A549 (cell line): ENCODE data around the gene SEPTIN10. TPM values are rescaled to one million over a fixed set of nuclear protein-coding genes. Genes with fewer than 3 reads are reported as not detected.

Experiments
- ATAC-seq, 2 experiments: fragments of 200-7000 bp in 1 of 2; fragments of >200 bp in 1 of 2; cut with Nextera tagmentation in 1 of 2; cut with Tn5 transposase in 1 of 2; 3 replicates each; pipeline versions ENCODE4 v1.8.0 to v1.9.1; 2018 to 2020; ENCODE audit warnings: mild to moderate bottlenecking in 1 of 2, moderate library complexity in 1 of 2
- CTCF ChIA-PET: fragments of 300-600 bp; sonication (Branson Sonifier 250); formaldehyde crosslinking; extraction: SDS; loops from one replicate; lab custom pipeline; 2021; ENCODE audit warnings: antibody characterized with exemption, inconsistent platforms; lab: Yijun Ruan, JAX
- POLR2A ChIA-PET: fragments of 350-600 bp; formaldehyde crosslinking; extraction: SDS; loops from one replicate; lab custom pipeline; 2021; ENCODE audit warnings: antibody characterized with exemption, inconsistent platforms; lab: Yijun Ruan, JAX
- DNase-seq, 2 experiments: peaks; one replicate each; pipeline versions ENCODE4 v3.0.0 to v3.0.0-alpha.2; 2011 to 2016; ENCODE audit warnings: low read depth in 1 of 2, low spot score in 1 of 2
- FAIRE-seq: peaks from 2 replicates; lab custom pipeline; 2011; peaks lifted over from hg19 to GRCh38; lab: Jason Lieb, UNC
- H3K27ac ChIP-seq, 2 experiments: fragments of >200 bp; sonication (Bioruptor Twin); formaldehyde crosslinking; 3 replicates each; pipeline ENCODE4 v1.5.1; 2016 to 2017
- H3K4me1 ChIP-seq: fragments of >200 bp; sonication (Bioruptor Twin); formaldehyde crosslinking; 3 replicates; pipeline ENCODE4 v1.6.1; 2016
- H3K4me2 ChIP-seq: fragments of >200 bp; sonication (Bioruptor Twin); formaldehyde crosslinking; 3 replicates; pipeline ENCODE4 v1.6.1; 2016
- H3K4me3 ChIP-seq: fragments of >200 bp; sonication (Bioruptor Twin); formaldehyde crosslinking; 3 replicates; pipeline ENCODE4 v1.5.1; 2016
- H3K9me3 ChIP-seq: fragments of >200 bp; sonication (Bioruptor Twin); formaldehyde crosslinking; 3 replicates; pipeline ENCODE4 v1.6.1; 2016
- ESRRA ChIP-seq: fragments of 150-350 bp; IDR thresholded peaks from 2 replicates; pipeline ENCODE4 v1.6.1; 2014; ENCODE audit warnings: mild to moderate bottlenecking, low read length, borderline replicate concordance
- HDAC2 ChIP-seq: fragments of 200-600 bp; sonication (generic); IDR thresholded peaks from 2 replicates; pipeline ENCODE4 v1.6.1; 2016
- HOXB5 ChIP-seq: fragments of 250-450 bp; sonication (Bioruptor Pico); IDR thresholded peaks from 2 replicates; pipeline ENCODE4 v1.5.0; 2020; ENCODE audit warnings: mild to moderate bottlenecking, moderate library complexity
- KDM1A ChIP-seq: fragments of 200-600 bp; sonication (generic); IDR thresholded peaks from 2 replicates; pipeline ENCODE4 v1.6.1; 2016; ENCODE audit warnings: low read depth, mild to moderate bottlenecking
- KDM5A ChIP-seq: fragments of 200-600 bp; sonication (generic); IDR thresholded peaks from 2 replicates; pipeline ENCODE4 v1.6.1; 2016; ENCODE audit warnings: antibody characterized with exemption, mild to moderate bottlenecking
- NFE2L2 ChIP-seq: fragments of 150-350 bp; conservative IDR thresholded peaks from 2 replicates; pipeline ENCODE4 v1.6.1; 2014; ENCODE audit warnings: low read length
- PHF8 ChIP-seq: fragments of 200-600 bp; sonication (generic); IDR thresholded peaks from 2 replicates; pipeline ENCODE4 v1.6.1; 2016; ENCODE audit warnings: low read depth, mild to moderate bottlenecking, antibody characterized with exemption, moderate library complexity, borderline replicate concordance
- RARB ChIP-seq: fragments of 250-450 bp; sonication (Bioruptor Pico); IDR thresholded peaks from 2 replicates; pipeline ENCODE4 v1.8.0; 2021; ENCODE audit warnings: mild to moderate bottlenecking, moderate library complexity
- RCOR1 ChIP-seq: fragments of 150-350 bp; IDR thresholded peaks from 2 replicates; pipeline ENCODE4 v1.6.1; 2014; ENCODE audit warnings: antibody characterized with exemption, low read length, low read depth
- RFX5 ChIP-seq: fragments of 450-650 bp; IDR thresholded peaks from 2 replicates; pipeline ENCODE4 v1.7.1; 2014; ENCODE audit warnings: antibody characterized with exemption, mild to moderate bottlenecking, moderate library complexity
- RNF2 ChIP-seq: fragments of 200-600 bp; sonication (generic); IDR thresholded peaks from 2 replicates; pipeline ENCODE4 v1.6.1; 2016; ENCODE audit warnings: low read depth, mild to moderate bottlenecking, antibody characterized with exemption, moderate library complexity, borderline replicate concordance
- SMC3 ChIP-seq: fragments of >200 bp; sonication (Bioruptor Twin); formaldehyde crosslinking; IDR thresholded peaks from 3 replicates; pipeline ENCODE4 v1.6.1; 2018; ENCODE audit warnings: inconsistent platforms
- TP53 ChIP-seq: fragments of 250-450 bp; sonication (Bioruptor Pico); IDR thresholded peaks from 2 replicates; pipeline ENCODE4 v1.5.0; 2021; ENCODE audit warnings: mild to moderate bottlenecking, moderate library complexity
- ZC3H11A ChIP-seq: fragments of 450-650 bp; IDR thresholded peaks from 2 replicates; pipeline ENCODE4 v1.6.1; 2014; ENCODE audit warnings: antibody characterized with exemption, mild to moderate bottlenecking
- WGBS: methylation state at CpG from one replicate; pipeline ENCODE4 v1.1.6; 2017; ENCODE audit errors: missing lambda C conversion rate; 5-methylcytosine and 5-hydroxymethylcytosine counted together
- polyA plus RNA-seq, 4 experiments: library from polyadenylated mRNA; depleted of rRNA in 3 of 4; stranded (reverse); fragments of >200 nt; fragmentation: RNase III in 1 of 4; extraction: RNeasy Plus Mini Kit Qiagen cat#74134 plus additional on column Dnase treatment in 1 of 4; gene quantifications; 2 replicates in 3 of 4; 3 replicates in 1 of 4; pipeline ENCODE4 v1.2.3, GENCODE V29; 2011 to 2017
- TF ChIP-seq, protein P1 (sequence below): fragments of 200-600 bp; sonication (generic); IDR thresholded peaks from 2 replicates; pipeline ENCODE4 v1.6.1; 2016; ENCODE audit warnings: antibody characterized with exemption, mild to moderate bottlenecking, moderate library complexity
- TF ChIP-seq, protein P2 (sequence below): fragments of 250-450 bp; sonication (Bioruptor Pico); IDR thresholded peaks from 2 replicates; pipeline ENCODE4 v1.5.0; 2021; ENCODE audit warnings: mild to moderate bottlenecking, moderate library complexity, borderline replicate concordance
- TF ChIP-seq, protein P3 (sequence below): fragments of 450-650 bp; IDR thresholded peaks from 2 replicates; pipeline ENCODE4 v1.6.1; 2014; ENCODE audit warnings: antibody characterized with exemption

SEPTIN10 gene
- polyA plus RNA-seq, 2 of the 4 experiments (the other 2 are of a cell fraction) = 87.6 to 95.0 TPM

DNA sequence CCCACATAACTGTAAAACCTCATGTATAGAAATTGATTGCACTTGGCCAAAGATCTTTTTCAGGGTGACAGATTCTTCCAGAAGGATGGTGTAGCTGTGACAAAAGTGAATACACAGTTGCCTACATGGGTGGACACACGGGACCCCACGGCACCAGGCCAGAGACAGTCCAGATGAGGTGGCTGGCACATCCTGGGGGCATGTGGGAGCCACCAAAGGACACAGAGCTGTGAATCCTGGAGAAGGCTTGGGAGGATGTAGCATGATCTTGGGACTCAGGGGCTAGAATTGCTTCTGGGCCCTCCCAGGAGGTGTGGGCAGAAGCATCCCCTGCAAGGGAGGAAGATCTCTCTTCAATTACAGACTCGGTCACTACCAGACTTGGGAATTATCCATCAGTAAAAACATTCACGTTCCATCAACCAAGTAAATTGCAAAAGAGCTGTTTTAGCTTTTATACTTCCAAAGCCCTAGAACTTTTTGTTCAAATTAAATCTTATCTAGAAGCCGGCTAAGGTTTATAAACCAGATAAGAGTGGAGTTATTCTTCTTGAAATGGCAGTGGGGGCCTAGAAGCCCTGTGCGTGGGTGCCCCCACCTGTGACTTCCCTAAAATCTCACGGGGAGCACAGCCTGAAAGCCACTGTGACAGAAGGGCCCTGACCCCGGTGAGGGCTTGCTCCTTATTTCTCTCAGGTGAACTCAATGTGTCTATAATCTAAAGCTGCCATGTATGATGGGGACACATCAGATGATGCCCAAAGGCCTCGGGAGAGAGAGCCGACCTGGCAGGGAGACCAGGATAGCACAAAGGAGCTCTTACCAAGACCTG is 81.7 kb downstream of the SEPTIN10 start:
- WGBS = 85% methylated on average over 10 of the region's 10 CpGs
- CTCF ChIA-PET = interaction anchor here (1.1 to 5.1 kb wide), 6 partner anchors 9 to 404 kb away, joined by 3 to 45 read pairs (median 6); no protein-coding TSS in a partner anchor

DNA sequence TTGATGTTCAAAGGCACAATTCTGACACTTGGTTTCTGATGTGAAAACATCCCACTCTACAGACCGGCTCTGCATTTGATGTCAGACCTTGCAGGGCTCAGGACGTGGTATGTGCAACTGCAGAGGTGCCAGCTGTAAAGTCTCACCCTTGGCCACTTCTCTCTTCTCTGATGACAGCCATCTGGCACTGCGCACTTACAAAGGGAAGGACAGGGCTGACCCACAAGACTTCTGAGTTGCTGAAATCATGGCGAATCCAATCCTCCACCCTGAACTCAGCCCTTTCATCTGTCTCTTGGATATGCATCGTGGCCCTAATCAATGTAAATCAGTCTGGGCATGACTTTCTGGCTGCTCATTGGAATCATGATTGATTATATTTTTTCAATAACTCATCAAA is 82.5 kb downstream of the SEPTIN10 start:
- Histone ChIP-seq H3K4me1 (no peaks in the 10 kb centered on the region), H3K4me2 (no peak overlapping the region), H3K9me3 (no peaks in the 10 kb centered on the region), H3K4me3 (no peak overlapping the region), H3K27ac (no peak overlapping the region)
- ChIA-PET CTCF (interaction anchor here (1.1 to 5.1 kb wide), 5 partner anchors 8 to 205 kb away, joined by 4 to 45 read pairs (median 6); no protein-coding TSS in a partner anchor), POLR2A (no interaction called here)
- 83% methylated on average over 5 of the region's 5 CpGs for WGBS
- DNase-seq (no peak), FAIRE-seq (no peak), ATAC-seq (no peak)
- TF ChIP-seq HOXB5 (CRISPR knock-in tag) = no peak
- TF ChIP-seq ESRRA = no peak
- no peak for TF ChIP-seq PHF8
- TF ChIP-seq RARB (CRISPR knock-in tag) = no peak
- no peak for TF ChIP-seq RNF2
- TF ChIP-seq, protein P1, sequence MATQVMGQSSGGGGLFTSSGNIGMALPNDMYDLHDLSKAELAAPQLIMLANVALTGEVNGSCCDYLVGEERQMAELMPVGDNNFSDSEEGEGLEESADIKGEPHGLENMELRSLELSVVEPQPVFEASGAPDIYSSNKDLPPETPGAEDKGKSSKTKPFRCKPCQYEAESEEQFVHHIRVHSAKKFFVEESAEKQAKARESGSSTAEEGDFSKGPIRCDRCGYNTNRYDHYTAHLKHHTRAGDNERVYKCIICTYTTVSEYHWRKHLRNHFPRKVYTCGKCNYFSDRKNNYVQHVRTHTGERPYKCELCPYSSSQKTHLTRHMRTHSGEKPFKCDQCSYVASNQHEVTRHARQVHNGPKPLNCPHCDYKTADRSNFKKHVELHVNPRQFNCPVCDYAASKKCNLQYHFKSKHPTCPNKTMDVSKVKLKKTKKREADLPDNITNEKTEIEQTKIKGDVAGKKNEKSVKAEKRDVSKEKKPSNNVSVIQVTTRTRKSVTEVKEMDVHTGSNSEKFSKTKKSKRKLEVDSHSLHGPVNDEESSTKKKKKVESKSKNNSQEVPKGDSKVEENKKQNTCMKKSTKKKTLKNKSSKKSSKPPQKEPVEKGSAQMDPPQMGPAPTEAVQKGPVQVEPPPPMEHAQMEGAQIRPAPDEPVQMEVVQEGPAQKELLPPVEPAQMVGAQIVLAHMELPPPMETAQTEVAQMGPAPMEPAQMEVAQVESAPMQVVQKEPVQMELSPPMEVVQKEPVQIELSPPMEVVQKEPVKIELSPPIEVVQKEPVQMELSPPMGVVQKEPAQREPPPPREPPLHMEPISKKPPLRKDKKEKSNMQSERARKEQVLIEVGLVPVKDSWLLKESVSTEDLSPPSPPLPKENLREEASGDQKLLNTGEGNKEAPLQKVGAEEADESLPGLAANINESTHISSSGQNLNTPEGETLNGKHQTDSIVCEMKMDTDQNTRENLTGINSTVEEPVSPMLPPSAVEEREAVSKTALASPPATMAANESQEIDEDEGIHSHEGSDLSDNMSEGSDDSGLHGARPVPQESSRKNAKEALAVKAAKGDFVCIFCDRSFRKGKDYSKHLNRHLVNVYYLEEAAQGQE = no peak
- no peak for TF ChIP-seq RFX5
- TF ChIP-seq, protein P2, sequence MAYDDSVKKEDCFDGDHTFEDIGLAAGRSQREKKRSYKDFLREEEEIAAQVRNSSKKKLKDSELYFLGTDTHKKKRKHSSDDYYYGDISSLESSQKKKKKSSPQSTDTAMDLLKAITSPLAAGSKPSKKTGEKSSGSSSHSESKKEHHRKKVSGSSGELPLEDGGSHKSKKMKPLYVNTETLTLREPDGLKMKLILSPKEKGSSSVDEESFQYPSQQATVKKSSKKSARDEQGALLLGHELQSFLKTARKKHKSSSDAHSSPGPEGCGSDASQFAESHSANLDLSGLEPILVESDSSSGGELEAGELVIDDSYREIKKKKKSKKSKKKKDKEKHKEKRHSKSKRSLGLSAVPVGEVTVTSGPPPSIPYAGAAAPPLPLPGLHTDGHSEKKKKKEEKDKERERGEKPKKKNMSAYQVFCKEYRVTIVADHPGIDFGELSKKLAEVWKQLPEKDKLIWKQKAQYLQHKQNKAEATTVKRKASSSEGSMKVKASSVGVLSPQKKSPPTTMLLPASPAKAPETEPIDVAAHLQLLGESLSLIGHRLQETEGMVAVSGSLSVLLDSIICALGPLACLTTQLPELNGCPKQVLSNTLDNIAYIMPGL (CRISPR knock-in tag) = no peak
- TF ChIP-seq TP53 (CRISPR knock-in tag) = no peak
- TF ChIP-seq HDAC2 = no peak
- TF ChIP-seq KDM1A = no peak
- no peak for TF ChIP-seq ZC3H11A

More for the DNA sequence above, 81.7 kb downstream of the SEPTIN10 start:
- TF ChIP-seq RCOR1 (no peak), NFE2L2 (no peak), SMC3 (no peak), KDM5A (no peak)
- TF ChIP-seq, protein P3, sequence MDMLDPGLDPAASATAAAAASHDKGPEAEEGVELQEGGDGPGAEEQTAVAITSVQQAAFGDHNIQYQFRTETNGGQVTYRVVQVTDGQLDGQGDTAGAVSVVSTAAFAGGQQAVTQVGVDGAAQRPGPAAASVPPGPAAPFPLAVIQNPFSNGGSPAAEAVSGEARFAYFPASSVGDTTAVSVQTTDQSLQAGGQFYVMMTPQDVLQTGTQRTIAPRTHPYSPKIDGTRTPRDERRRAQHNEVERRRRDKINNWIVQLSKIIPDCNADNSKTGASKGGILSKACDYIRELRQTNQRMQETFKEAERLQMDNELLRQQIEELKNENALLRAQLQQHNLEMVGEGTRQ = no peak
- Histone ChIP-seq H3K27ac (no peak overlapping the region), H3K4me3 (no peak overlapping the region), H3K9me3 (no peaks in the 10 kb centered on the region), H3K4me2 (no peak overlapping the region), H3K4me1 (no peaks in the 10 kb centered on the region)
- no peak for ATAC-seq
- FAIRE-seq = no peak
- no peak for DNase-seq
- POLR2A ChIA-PET = no interaction called here
